Measurements from ENCODE around the gene TDRD7.

- no peak for TF ChIP-seq ZFX (IDR thresholded peaks at IDR 0.05; ENCODE audit: borderline replicate concordance)
- TF ChIP-seq, protein P1, sequence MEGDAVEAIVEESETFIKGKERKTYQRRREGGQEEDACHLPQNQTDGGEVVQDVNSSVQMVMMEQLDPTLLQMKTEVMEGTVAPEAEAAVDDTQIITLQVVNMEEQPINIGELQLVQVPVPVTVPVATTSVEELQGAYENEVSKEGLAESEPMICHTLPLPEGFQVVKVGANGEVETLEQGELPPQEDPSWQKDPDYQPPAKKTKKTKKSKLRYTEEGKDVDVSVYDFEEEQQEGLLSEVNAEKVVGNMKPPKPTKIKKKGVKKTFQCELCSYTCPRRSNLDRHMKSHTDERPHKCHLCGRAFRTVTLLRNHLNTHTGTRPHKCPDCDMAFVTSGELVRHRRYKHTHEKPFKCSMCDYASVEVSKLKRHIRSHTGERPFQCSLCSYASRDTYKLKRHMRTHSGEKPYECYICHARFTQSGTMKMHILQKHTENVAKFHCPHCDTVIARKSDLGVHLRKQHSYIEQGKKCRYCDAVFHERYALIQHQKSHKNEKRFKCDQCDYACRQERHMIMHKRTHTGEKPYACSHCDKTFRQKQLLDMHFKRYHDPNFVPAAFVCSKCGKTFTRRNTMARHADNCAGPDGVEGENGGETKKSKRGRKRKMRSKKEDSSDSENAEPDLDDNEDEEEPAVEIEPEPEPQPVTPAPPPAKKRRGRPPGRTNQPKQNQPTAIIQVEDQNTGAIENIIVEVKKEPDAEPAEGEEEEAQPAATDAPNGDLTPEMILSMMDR (IDR thresholded peaks at IDR 0.05) = no peak
Measured at GRCh38 chr9:97518909-97519307, 107.0 kb downstream of the TDRD7 start.

Measured in 22Rv1 (cell line).